IMR-90 (cell line): ENCODE data around the gene ARHGAP11A. TPM values are rescaled to one million over a fixed set of nuclear protein-coding genes. Genes with fewer than 3 reads are reported as not detected.

Experiments
- ATAC-seq: fragments of 200-7000 bp; cut with Tn5 transposase; 2 replicates; pipeline ENCODE4 v1.9.1; 2020; ENCODE audit warnings: low read depth, mild to moderate bottlenecking, moderate library complexity
- BruUV-seq: library from RNA; stranded (reverse); fragments of 400-500 nt; replicated peaks from 2 replicates; lab custom pipeline; 2021; lab: Mats Ljungman, UMichigan
- CTCF ChIA-PET: fragments of 300-600 bp; formaldehyde crosslinking; extraction: SDS; loops from one replicate; lab custom pipeline; 2021; ENCODE audit warnings: antibody characterized with exemption; lab: Yijun Ruan, JAX
- POLR2A ChIA-PET: fragments of 300-600 bp; sonication (Branson Sonifier 250); formaldehyde crosslinking; loops from one replicate; lab custom pipeline; 2022; ENCODE audit warnings: antibody characterized with exemption; ENCODE audit not compliant: unreplicated experiment; lab: Charles Lee
- DNase-seq: peaks from one replicate; pipeline ENCODE4 v3.0.0; 2013
- H2AFZ ChIP-seq: replicated peaks from 2 replicates; pipeline ENCODE3; 2013; ENCODE audit warnings: low read length, mild to moderate bottlenecking; ENCODE audit not compliant: poor library complexity
- H2AK5ac ChIP-seq: 2 replicates; pipeline ENCODE4 v1.6.1; 2013; ENCODE audit warnings: low read depth, low read length, inconsistent platforms
- H2AK9ac ChIP-seq: replicated peaks from 2 replicates; pipeline ENCODE3; 2013; ENCODE audit warnings: mild to moderate bottlenecking, low read depth, low read length, moderate library complexity; ENCODE audit not compliant: poor library complexity
- H2BK120ac ChIP-seq: 2 replicates; pipeline ENCODE4 v1.6.1; 2013; ENCODE audit warnings: low read depth, low read length, inconsistent platforms
- H2BK15ac ChIP-seq: 3 replicates; pipeline ENCODE4 v1.6.1; 2013; ENCODE audit warnings: low read depth, low read length, inconsistent platforms
- H2BK20ac ChIP-seq: 2 replicates; pipeline ENCODE4 v1.6.1; 2013; ENCODE audit warnings: low read depth, mild to moderate bottlenecking, inconsistent platforms, low read length, moderate library complexity
- H2BK5ac ChIP-seq: 2 replicates; pipeline ENCODE4 v1.6.1; 2013; ENCODE audit warnings: mild to moderate bottlenecking, low read depth, low read length, inconsistent platforms; ENCODE audit not compliant: poor library complexity, severe bottlenecking
- H3K14ac ChIP-seq: replicated peaks from 2 replicates; pipeline ENCODE4 v1.6.1; 2013; ENCODE audit warnings: low read depth, low read length, inconsistent platforms
- H3K18ac ChIP-seq: 2 replicates; pipeline ENCODE4 v1.6.1; 2013; ENCODE audit warnings: low read depth, low read length, control low read depth
- H3K23ac ChIP-seq: 2 replicates; pipeline ENCODE4 v1.6.1; 2013; ENCODE audit warnings: low read depth, low read length, inconsistent platforms
- H3K27ac ChIP-seq: 2 replicates; pipeline ENCODE4 v1.5.1; 2013; ENCODE audit warnings: mild to moderate bottlenecking, control low read depth, low read length; ENCODE audit not compliant: insufficient read depth
- H3K27me3 ChIP-seq: 2 replicates; pipeline ENCODE4 v1.6.1; 2013; ENCODE audit warnings: low read length; ENCODE audit not compliant: control insufficient read depth, insufficient read depth
- H3K36me3 ChIP-seq: 2 replicates; pipeline ENCODE4 v1.6.1; 2013; ENCODE audit warnings: low read length, mixed read lengths; ENCODE audit not compliant: control insufficient read depth, insufficient read depth
- H3K4ac ChIP-seq: 2 replicates; pipeline ENCODE4 v1.6.1; 2013; ENCODE audit warnings: low read depth, low read length, inconsistent platforms
- H3K4me1 ChIP-seq: 2 replicates; pipeline ENCODE4 v1.6.1; 2013; ENCODE audit warnings: low read length, mixed read lengths; ENCODE audit not compliant: control insufficient read depth, insufficient read depth
- H3K4me2 ChIP-seq: 2 replicates; pipeline ENCODE4 v1.6.1; 2013; ENCODE audit warnings: low read depth, mild to moderate bottlenecking, control low read depth, low read length, moderate library complexity
- H3K4me3 ChIP-seq: 2 replicates; pipeline ENCODE4 v1.5.1; 2013; ENCODE audit warnings: low read depth, mild to moderate bottlenecking, control low read depth, low read length, moderate library complexity; ENCODE audit not compliant: insufficient read depth
- H3K56ac ChIP-seq: 2 replicates; pipeline ENCODE4 v1.6.1; 2013; ENCODE audit warnings: low read length, inconsistent platforms; ENCODE audit not compliant: insufficient read depth; ENCODE audit errors: extremely low read depth
- H3K79me1 ChIP-seq, 2 experiments: 2 replicates each; pipeline ENCODE4 v1.6.1; 2013; ENCODE audit warnings: low read length in 2 of 2, inconsistent platforms in 1 of 2, low read depth in 1 of 2
- H3K9ac ChIP-seq: 2 replicates; pipeline ENCODE4 v1.6.1; 2013; ENCODE audit warnings: low read depth, low read length, control low read depth
- H3K9me1 ChIP-seq: 2 replicates; pipeline ENCODE4 v1.6.1; 2013; ENCODE audit warnings: low read length, inconsistent platforms; ENCODE audit not compliant: insufficient read depth
- H3K9me3 ChIP-seq: 2 replicates; pipeline ENCODE4 v1.6.1; 2013; ENCODE audit warnings: low read length; ENCODE audit not compliant: control insufficient read depth, insufficient read depth
- H4K20me1 ChIP-seq: 2 replicates; pipeline ENCODE4 v1.6.1; 2013; ENCODE audit warnings: low read length, inconsistent platforms; ENCODE audit not compliant: insufficient read depth
- H4K5ac ChIP-seq: 2 replicates; pipeline ENCODE4 v1.6.1; 2013; ENCODE audit warnings: mild to moderate bottlenecking, low read depth, low read length, control low read depth
- H4K8ac ChIP-seq, 2 experiments: 2 replicates each; pipeline ENCODE4 v1.6.1; 2013; ENCODE audit warnings: low read depth in 2 of 2, low read length in 2 of 2, control low read depth in 1 of 2, inconsistent platforms in 1 of 2
- H4K91ac ChIP-seq: 2 replicates; pipeline ENCODE4 v1.6.1; 2013; ENCODE audit warnings: low read depth, low read length, inconsistent platforms; ENCODE audit not compliant: insufficient read depth
- CEBPB ChIP-seq: IDR thresholded peaks from 2 replicates; pipeline ENCODE4 v1.6.1; 2012; ENCODE audit warnings: low read depth, low read length, improper control_type of control experiment
- FOS ChIP-seq: fragments of 150-350 bp; IDR thresholded peaks from 2 replicates; pipeline ENCODE4 v1.6.1; 2016; ENCODE audit warnings: low read depth, low read length
- WGBS, 2 experiments: methylation state at CpG; one replicate each; pipeline versions ENCODE4 v1.1.5 to v1.1.7; 2013; ENCODE audit warnings: missing lambda C conversion rate in 2 of 2; ENCODE audit not compliant: insufficient read length in 1 of 2; ENCODE audit errors: extremely low coverage in 2 of 2; 5-methylcytosine and 5-hydroxymethylcytosine counted together
- dilution Hi-C: fragments of 300-500 bp; cut with HindIII; formaldehyde crosslinking; loops from one replicate; pipeline ENCODE4 v1.14.3; 2018; ENCODE audit warnings: low sequenced_read_pairs; ENCODE audit not compliant: unreplicated experiment
- in situ Hi-C: fragments of 300-500 bp; cut with MboI; formaldehyde crosslinking; loops from 3 replicates; pipeline ENCODE4 v1.14.3; 2019; ENCODE audit warnings: low sequenced_read_pairs, inconsistent platforms, mixed read lengths
- intact Hi-C: fragments of 100-400 bp; cut with micrococcal nuclease; formaldehyde crosslinking; loops from 2 replicates; pipeline ENCODE4 v1.10.0; 2022
- polyA plus RNA-seq, 3 experiments: library from polyadenylated mRNA; depleted of rRNA; stranded (reverse); fragments of >200 nt; gene quantifications; 2 replicates each; pipeline ENCODE4 v1.2.3, GENCODE V29; 2012; ENCODE audit warnings: low replicate concordance in 1 of 3
- total RNA-seq: library from RNA; depleted of rRNA; stranded (reverse); fragments of >200 nt; gene quantifications from 2 replicates; pipeline ENCODE4 v1.2.3, GENCODE V29; 2012

Gene ARHGAP11A
- total and polyA plus RNA-seq, 2 of the 4 experiments (the other 2 are of a cell fraction), result 9.9 to 29.0 TPM

DNA sequence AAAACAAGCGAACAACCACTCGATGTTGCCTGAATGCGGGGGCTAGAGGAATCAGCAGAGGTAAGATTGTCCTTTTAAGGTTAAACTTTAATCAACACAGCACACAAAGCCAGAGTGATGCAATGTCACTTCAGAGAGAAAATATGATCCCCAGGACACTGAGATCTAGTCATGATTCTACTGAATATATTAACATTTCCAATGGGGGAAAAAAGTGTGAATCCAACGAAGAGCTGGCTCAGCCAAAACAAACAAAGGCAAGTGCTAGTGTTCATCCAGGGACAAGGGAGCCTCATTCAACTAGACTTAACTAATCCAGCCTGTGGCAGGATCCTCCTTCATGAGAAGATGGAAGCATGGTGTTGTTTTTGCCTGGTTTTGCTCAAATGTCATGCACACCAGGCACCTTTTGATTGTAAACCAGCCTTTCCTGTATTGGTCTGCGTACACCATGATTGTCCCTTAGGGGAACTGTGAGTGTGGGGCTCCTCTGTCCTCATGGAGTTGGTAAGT lies 62.0 kb downstream of the ARHGAP11A start:
- peak overlapping the region; percentile 11; the same call in 1 of the 2 replicates for H3K23ac ChIP-seq
- H3K36me3 ChIP-seq, result no peaks in the 10 kb centered on the region
- peak overlapping the region; percentile 15; the same call in 1 of the 3 replicates for H2BK15ac ChIP-seq
- no peaks in the 10 kb centered on the region for H4K20me1 ChIP-seq
- peak overlapping the region; percentile 19; the same call in 1 of the 2 replicates for H3K18ac ChIP-seq
- H3K27me3 ChIP-seq, result no peaks in the 10 kb centered on the region
- H2BK120ac ChIP-seq, result peak overlapping the region; percentile 21; the same call in 1 of the 2 replicates
- H3K27ac ChIP-seq, result no peak overlapping the region
- H3K4me3 ChIP-seq, result no peak overlapping the region
- in situ Hi-C loops (no loop called here), intact Hi-C loops (no loop called here), dilution Hi-C loops (no loop called here)
- H2BK5ac ChIP-seq, result peak overlapping the region; percentile 17
- peak overlapping the region in 1 of 2 experiments; percentile 49; a peak in 3 of 4 replicates for H4K8ac ChIP-seq
- H2BK20ac ChIP-seq, result peak overlapping the region; percentile 38; the same call in 1 of the 2 replicates
- 100% methylated on average over 1 of the region's 5 CpGs; no CpG with 5 or more reads in 1 of the 2 experiments for WGBS, 2 experiments
- no peak overlapping the region for H3K56ac ChIP-seq
- H3K79me1 ChIP-seq, result peaks cover 0 to 7% of the 10 kb centered on the region in 2 experiments; a peak in 3 of 4 replicates
- CTCF ChIA-PET, result interaction anchor here (0.6 kb wide), 1 partner anchor 9 kb away, joined by 3 read pairs; no protein-coding TSS in a partner anchor
- no peaks in the 10 kb centered on the region for H3K9me3 ChIP-seq
- DNase-seq, result no peak
- POLR2A ChIA-PET, result no interaction called here
- H2AK9ac ChIP-seq, result no peak overlapping the region
- peak overlapping the region; percentile 10; the same call in 1 of the 2 replicates for H3K4me2 ChIP-seq
- no peak for TF ChIP-seq FOS
- TF ChIP-seq CEBPB, result peak; percentile 56
- peak overlapping the region; percentile 67 for H4K5ac ChIP-seq
- peak; percentile 14; the same call in 1 of the 2 replicates for ATAC-seq
- peak overlapping the region; percentile 45 for H4K91ac ChIP-seq
- H3K14ac ChIP-seq, result peak overlapping the region; percentile 15; the same call in 1 of the 2 replicates
- H3K9me1 ChIP-seq, result peaks cover 7% of the 10 kb centered on the region
- peak overlapping the region; percentile 14; the same call in 1 of the 2 replicates for H3K4ac ChIP-seq
- H3K4me1 ChIP-seq, result peaks cover 10% of the 10 kb centered on the region
- H2AK5ac ChIP-seq, result peak overlapping the region; percentile 24
- H2AFZ ChIP-seq, result peak overlapping the region; percentile 19
- H3K9ac ChIP-seq, result no peak overlapping the region
- BruUV-seq, result no TSS peak
